ENCODE measurements around the gene TAB2.

TAB2 gene

DNA sequence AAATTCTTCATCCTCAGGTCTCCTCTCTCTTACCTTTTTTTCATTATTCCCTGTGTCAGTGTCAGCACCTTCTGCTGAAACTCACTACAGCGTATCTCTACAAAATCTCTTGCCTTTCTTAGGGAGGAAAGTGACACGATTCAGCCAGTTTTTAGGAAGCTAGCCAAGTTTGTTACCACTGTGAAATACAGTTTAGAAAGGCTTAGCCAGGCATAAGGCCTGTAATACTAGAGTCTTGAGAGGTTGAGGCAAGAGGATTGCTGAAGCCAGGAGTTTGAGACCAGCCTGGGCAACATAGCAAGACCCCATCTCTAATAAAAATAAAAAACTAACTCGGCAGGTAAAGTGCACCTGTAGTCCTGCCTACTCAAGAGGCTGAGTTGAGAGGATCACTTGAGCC is 16.7 kb downstream of the TAB2 start:
- peak; percentile 36 for DNase-seq
- TF ChIP-seq, protein P1, sequence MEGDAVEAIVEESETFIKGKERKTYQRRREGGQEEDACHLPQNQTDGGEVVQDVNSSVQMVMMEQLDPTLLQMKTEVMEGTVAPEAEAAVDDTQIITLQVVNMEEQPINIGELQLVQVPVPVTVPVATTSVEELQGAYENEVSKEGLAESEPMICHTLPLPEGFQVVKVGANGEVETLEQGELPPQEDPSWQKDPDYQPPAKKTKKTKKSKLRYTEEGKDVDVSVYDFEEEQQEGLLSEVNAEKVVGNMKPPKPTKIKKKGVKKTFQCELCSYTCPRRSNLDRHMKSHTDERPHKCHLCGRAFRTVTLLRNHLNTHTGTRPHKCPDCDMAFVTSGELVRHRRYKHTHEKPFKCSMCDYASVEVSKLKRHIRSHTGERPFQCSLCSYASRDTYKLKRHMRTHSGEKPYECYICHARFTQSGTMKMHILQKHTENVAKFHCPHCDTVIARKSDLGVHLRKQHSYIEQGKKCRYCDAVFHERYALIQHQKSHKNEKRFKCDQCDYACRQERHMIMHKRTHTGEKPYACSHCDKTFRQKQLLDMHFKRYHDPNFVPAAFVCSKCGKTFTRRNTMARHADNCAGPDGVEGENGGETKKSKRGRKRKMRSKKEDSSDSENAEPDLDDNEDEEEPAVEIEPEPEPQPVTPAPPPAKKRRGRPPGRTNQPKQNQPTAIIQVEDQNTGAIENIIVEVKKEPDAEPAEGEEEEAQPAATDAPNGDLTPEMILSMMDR (IDR thresholded peaks at IDR 0.05; ENCODE audit: low read depth, low read length, missing control alignments) = no peak
- Histone ChIP-seq H3K27ac (peak overlapping the region; percentile 82), H3K4me3 (ENCODE audit: low read depth, low read length) (no peak overlapping the region), H3K36me3 (replicated peaks) (no peaks in the 10 kb centered on the region), H3K27me3 (replicated peaks) (no peaks in the 10 kb centered on the region)
- in situ Hi-C loops (cut with HindIII; ENCODE audit: low pct_ligation_motif_present, low sequenced_read_pairs) = no loop called here

DNA sequence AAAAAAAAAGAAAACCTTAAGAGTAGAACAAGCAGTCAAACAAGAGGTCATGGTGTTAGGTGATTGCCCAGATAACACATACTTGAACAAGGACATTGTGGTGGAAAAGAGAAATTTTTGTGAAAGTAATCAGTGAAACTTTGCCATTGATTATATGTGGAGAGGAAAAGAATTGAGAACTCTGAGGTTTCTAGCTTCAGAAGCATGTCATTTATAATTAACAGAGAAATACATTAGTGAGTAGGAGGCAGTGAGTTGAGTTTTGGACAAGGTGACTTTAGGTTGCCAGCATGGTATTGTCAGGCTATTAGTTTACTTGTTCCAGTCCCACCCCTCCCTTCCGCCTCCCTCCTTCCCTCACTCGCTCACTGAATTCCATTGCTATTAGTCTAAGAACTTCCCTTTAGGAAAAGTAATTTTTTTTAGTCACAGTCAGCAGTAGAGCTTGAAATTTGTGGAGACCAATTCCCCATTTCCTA is 17.2 kb downstream of the TAB2 start:
- no peaks in the 10 kb centered on the region for H3K27me3 ChIP-seq (replicated peaks)
- H3K27ac ChIP-seq = peak overlapping the region; percentile 82
- H3K4me3 ChIP-seq (ENCODE audit: low read depth, low read length) = no peak overlapping the region
- in situ Hi-C loops (cut with HindIII; ENCODE audit: low pct_ligation_motif_present, low sequenced_read_pairs) = no loop called here
- no peaks in the 10 kb centered on the region for H3K36me3 ChIP-seq (replicated peaks)
- peak; percentile 70 for DNase-seq
- TF ChIP-seq, protein P1 (IDR thresholded peaks at IDR 0.05; ENCODE audit: low read depth, low read length, missing control alignments) = no peak

DNA sequence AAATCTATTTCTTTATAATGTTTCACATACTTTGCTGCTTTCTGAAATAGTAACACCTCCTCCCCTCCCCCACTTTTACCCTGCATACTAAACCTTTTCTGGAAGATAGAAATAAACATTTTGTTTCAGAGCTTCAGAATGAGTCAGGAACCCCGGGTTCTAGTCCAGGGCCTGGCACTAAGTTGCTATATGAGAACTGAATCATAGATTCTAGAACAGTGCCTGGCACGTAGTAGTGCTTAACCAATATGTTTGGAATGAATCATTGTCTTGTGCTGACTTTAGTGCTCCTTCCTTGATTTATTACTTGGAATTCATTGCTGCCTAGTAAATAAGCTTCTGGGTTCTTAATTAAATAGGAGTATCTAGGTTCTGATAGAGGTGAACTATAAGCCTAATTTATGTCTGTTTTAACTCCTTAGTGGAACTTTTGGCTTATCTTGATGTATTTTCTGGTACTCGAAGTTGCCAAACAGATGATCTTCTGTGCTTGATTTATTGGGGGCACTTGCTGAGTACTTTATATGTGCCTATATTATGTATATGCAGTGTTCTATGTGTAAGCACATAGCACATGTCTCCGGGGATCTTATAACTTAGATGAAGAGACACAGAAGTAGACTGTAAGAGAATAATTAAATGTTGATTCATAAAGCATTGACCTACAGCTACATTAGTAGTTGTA is 18.6 kb downstream of the TAB2 start:
- H3K36me3 ChIP-seq (replicated peaks) = no peaks in the 10 kb centered on the region
- in situ Hi-C loops (cut with HindIII; ENCODE audit: low pct_ligation_motif_present, low sequenced_read_pairs) = no loop called here
- no peaks in the 10 kb centered on the region for H3K27me3 ChIP-seq (replicated peaks)
- peak; percentile 70 for DNase-seq
- H3K27ac ChIP-seq = peak overlapping the region; percentile 82
- TF ChIP-seq, protein P1 (IDR thresholded peaks at IDR 0.05; ENCODE audit: low read depth, low read length, missing control alignments) = no peak
- no peak overlapping the region for H3K4me3 ChIP-seq (ENCODE audit: low read depth, low read length)

DNA sequence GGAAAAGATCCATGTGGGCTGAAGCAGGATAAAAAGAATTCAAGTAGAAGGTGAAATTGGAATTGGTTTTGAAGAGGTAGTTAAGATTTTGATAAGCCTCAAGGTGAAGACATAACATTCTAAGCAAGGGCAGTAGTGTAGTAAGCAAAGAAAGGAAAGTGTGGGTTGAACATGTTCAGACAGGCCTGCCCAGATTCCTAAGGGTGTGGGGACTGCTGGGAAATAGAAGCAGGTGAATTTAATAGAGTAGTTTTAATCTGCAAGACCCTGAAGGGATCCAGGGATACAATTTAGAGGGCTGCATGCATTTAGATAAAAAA is 19.1 kb downstream of the TAB2 start:
- Histone ChIP-seq H3K4me3 (ENCODE audit: low read depth, low read length) (no peak overlapping the region), H3K27ac (peak overlapping the region; percentile 82), H3K27me3 (replicated peaks) (no peaks in the 10 kb centered on the region), H3K36me3 (replicated peaks) (no peaks in the 10 kb centered on the region)
- TF ChIP-seq, protein P1 (IDR thresholded peaks at IDR 0.05; ENCODE audit: low read depth, low read length, missing control alignments) = no peak
- DNase-seq = no peak
- in situ Hi-C loops (cut with HindIII; ENCODE audit: low pct_ligation_motif_present, low sequenced_read_pairs) = no loop called here

DNA sequence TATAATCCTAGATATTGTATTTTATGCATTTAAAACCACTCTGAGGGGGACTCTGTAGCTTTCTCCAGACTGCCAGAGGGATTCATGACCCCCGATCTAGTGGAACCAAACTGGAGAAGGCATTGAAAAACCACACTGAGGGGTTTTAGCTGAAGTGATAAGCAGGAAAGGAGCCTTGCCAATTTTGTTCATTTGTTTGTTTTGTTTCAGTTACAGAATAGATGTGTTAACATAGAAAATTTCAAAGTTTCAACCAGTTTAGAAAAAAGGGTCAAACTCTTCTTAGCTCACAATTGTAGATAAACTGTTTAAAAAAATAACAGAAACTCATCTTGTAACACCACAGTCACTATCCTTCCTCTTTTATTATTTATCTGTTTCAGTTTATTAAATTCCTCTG is 19.8 kb downstream of the TAB2 start:
- TF ChIP-seq, protein P1 (IDR thresholded peaks at IDR 0.05; ENCODE audit: low read depth, low read length, missing control alignments) = no peak
- peak overlapping the region; percentile 82 for H3K27ac ChIP-seq
- H3K4me3 ChIP-seq (ENCODE audit: low read depth, low read length) = no peak overlapping the region
- DNase-seq = no peak
- H3K36me3 ChIP-seq (replicated peaks) = no peaks in the 10 kb centered on the region
- no peaks in the 10 kb centered on the region for H3K27me3 ChIP-seq (replicated peaks)
- in situ Hi-C loops (cut with HindIII; ENCODE audit: low pct_ligation_motif_present, low sequenced_read_pairs) = no loop called here

DNA sequence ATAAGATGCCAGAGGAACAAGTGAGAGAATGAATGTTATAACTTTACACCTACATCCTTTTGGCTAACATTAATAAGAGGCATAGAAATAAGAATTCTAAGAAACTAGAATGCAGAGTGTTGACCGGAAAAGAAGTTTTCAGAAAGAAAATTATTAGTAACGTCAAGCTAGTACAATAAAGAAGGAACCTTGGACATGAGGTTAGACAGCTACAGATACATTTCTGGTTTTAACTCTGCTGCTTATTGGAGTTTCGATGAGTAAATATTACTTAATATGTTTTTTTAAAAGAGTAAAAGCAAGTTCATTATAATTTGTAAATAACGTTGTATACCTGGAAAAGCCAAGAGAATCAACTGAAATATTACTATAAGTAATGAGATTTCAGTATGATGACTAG is 22.7 kb downstream of the TAB2 start:
- Histone ChIP-seq H3K27ac (no peak overlapping the region), H3K27me3 (replicated peaks) (no peaks in the 10 kb centered on the region), H3K4me3 (ENCODE audit: low read depth, low read length) (no peak overlapping the region), H3K36me3 (replicated peaks) (no peaks in the 10 kb centered on the region)
- in situ Hi-C loops (cut with HindIII; ENCODE audit: low pct_ligation_motif_present, low sequenced_read_pairs) = no loop called here
- TF ChIP-seq, protein P1 (IDR thresholded peaks at IDR 0.05; ENCODE audit: low read depth, low read length, missing control alignments) = no peak
- DNase-seq = no peak
